HTR-8/SVneo (cell line): Measurements from ENCODE around the gene PPP1R12A.
"Not testable (repeated sequence)": the region's sequence is repeated elsewhere in the genome, so short reads cannot be mapped to it uniquely, and the experiment has no call there.

ENCODE experiments used
- DNase-seq: peaks from one replicate; pipeline ENCODE4 v3.0.0; 2011; ENCODE audit warnings: low spot score, mixed read lengths; ENCODE audit not compliant: insufficient read length
- FAIRE-seq: peaks from 2 replicates; lab custom pipeline; 2011; peaks lifted over from hg19 to GRCh38; lab: Jason Lieb, UNC

Gene PPP1R12A

DNA sequence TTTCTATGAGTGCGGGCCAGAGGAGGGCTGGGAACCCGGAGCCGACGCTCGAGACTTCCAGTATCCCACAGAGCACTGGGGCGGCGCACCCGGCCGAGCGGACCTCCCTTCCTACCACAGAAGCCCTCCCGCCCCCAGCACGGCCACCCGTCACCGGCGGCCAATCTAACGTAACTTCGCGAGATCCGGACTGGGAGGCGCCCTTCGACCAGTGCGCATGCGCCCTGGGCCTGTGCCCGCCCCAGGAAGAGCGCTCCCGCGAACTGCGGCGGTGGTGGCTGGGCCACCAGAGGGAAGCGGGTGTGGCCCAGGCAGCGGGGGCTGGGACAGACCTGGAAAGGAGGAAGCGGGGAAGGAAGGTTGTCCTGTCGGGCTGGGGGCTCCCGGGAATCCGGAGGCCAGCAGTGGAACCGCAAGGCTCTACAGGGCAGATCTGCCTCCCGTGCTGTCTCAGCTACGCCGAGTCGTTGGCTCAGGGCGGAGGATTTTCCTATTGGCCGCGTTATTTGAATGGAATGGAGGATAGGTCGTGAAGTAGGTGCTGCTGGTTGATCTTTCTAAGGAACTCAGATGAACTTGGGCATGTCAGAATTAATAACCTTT is at the start of gene PPP1R12A:
Gene PPP1R12A (minus strand): TSS at position 77 of the 603 bp plus-strand sequence. CDS start 166 bp downstream, outside the sequence.
- FAIRE-seq: peak; percentile 91

GRCh38 chr12:79983986-79984620 is 49.2 kb upstream of the PPP1R12A start:
- no peak for DNase-seq
- no peak for FAIRE-seq

More for the DNA sequence above, at the start of gene PPP1R12A:
- peak; percentile 90 for DNase-seq

GRCh38 chr12:79983492-79983891 is 48.6 kb upstream of the PPP1R12A start:
- FAIRE-seq (peak; percentile 69), DNase-seq (peak; percentile 80)

DNA sequence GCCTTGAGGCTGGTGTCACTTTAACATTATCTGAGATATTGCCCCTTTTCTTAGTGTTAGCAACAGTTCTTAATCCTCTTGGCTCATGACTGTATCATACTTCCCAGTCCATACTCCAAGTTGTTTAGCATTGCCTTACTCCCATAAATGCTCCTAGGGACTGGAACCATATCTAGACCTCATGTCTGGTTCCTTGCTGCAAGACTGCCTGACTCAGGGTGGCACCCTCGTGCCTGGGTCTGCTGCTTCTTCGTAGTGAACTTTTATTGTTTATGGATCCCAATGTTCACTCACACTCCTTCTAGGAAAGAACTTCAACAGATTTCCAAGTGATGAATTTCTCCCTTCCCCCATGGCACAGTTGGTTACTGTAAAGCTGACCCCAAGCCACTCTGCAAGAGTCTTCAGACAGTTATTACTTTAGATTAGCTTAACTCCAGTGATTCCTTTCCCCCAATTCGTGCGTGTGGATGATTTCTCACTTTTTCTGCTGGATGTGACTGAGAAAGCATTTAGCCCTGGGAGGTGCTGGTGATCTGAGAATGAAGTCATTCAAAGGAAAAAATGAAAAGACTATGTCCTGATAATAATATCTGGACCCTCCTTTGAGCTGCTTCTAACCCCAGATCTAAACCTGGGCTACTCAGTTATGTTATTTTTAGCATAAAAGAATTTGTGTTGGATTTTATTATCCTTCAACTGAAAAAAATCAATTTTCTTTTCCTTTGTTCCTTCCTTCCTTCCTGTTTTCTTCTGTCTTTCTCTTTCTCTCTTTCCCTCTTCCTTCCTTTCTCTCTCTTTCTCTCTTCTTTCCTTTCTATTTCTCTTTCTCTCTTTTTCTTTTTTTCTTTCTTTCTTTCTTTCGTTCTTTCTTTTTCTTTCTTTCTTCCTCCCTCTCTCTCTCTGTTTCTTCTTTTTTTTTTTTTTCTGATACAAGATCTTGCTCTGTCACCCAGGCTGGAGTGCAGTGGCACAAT is 47.5 kb upstream of the PPP1R12A start:
- DNase-seq: no peak
- FAIRE-seq: no peak

- FAIRE-seq (no peak), DNase-seq (no peak)
Measured at GRCh38 chr12:79978692-79979091, 43.8 kb upstream of the PPP1R12A start.

- FAIRE-seq, DNase-seq: not testable (repeated sequence)
Measured at GRCh38 chr12:79977856-79978460, 43.1 kb upstream of the PPP1R12A start.

GRCh38 chr12:79975143-79975542 is 40.2 kb upstream of the PPP1R12A start:
- DNase-seq: no peak
- FAIRE-seq: no peak

- no peak for DNase-seq
- no peak for FAIRE-seq
Measured at GRCh38 chr12:79973801-79974200, 38.9 kb upstream of the PPP1R12A start.

- FAIRE-seq (no peak), DNase-seq (no peak)
Measured at GRCh38 chr12:79964100-79964627, 29.3 kb upstream of the PPP1R12A start.

DNA sequence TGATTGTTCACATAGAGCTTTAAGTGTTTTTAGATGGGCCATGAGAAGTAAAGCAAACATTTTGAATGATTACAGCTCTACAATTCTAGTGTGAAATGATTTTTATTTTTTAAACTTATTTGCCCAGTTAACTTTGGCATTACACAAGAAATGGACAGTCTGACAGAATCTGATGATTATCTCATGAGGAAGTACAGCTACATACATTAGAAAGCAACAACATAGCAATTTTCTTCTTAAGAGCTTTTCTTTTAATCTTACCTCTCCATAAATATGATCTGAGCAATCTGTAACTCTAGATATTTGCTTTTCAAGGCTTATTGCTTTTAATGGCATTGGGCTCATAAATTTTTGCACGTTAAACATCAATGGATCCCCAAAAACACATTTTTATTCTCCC is 26.5 kb upstream of the PPP1R12A start:
- FAIRE-seq (no peak), DNase-seq (no peak)

GRCh38 chr12:79959484-79959883 is 24.6 kb upstream of the PPP1R12A start:
- FAIRE-seq: no peak
- no peak for DNase-seq

GRCh38 chr12:79956896-79957295 is 22.0 kb upstream of the PPP1R12A start:
- FAIRE-seq (no peak), DNase-seq (no peak)

DNA sequence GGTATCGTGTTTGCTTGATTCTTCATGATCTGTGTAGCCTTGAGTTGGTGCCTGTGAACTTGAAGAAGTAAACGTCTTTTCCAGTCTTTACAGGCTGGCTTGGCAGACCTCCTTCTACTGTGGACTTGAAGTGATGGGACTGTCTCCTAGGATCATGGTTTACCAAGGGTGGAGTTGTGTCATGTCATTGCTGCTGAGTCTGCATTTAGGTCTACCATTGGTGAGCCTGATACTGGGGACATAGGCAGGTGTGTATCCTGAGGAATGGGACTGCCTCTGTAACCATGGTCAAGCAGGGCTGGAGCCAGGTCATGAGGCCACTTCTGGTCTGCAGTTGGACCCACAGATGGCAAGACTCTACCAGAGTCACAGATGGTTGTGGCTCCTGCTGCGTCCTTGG is 20.7 kb upstream of the PPP1R12A start:
- FAIRE-seq (no peak), DNase-seq (no peak)

DNA sequence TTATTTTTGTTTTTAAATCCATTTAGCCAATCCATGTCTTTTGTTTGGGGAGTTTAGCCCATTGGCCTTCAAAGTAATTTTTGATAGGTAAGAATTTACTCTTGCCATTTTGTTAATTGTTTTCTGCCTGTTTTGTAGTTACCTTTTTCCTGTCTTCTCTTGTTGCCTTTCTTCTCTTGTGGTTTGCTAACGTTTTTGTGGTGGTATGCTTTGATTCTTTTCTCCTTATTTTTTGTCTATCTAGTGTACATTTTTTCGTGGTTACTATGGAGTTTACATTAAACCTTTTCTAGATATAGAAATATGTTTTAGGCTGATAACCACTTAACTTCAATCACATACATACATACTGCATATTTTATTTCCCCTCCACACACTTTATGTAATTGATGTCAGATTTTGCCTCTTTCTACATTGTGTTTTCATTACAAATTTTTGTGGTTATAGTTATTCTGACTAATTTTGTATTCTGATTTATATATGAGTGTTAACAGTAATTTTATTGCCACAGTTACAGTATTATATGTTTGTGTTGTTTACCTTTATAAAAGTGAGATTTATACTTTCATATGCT is 19.2 kb upstream of the PPP1R12A start:
- DNase-seq: no peak
- no peak for FAIRE-seq

GRCh38 chr12:79949098-79949497 is 14.2 kb upstream of the PPP1R12A start:
- FAIRE-seq (no peak), DNase-seq (no peak)

DNA sequence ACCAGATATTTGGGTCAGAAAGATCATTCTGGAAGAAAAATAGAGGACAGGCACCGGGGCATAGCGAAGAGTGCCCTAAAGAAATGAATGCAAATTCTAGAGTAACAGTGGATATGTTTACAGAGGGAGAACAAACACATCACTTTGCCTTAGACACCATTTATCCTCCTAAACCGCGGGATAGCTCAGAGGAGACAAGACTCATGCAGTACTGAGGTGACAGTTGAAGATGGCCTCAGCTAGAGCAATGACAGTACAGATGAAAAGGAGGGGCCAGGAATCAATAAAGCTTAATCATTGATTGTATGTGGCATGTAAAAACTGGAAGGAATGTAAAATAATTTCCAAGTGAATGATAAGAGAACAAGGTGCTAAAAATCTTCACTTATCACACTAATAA is 10.5 kb upstream of the PPP1R12A start:
- no peak for FAIRE-seq

GRCh38 chr12:79944565-79944964 is 9.7 kb upstream of the PPP1R12A start:
- DNase-seq: no peak
- no peak for FAIRE-seq

More for the DNA sequence above, 10.5 kb upstream of the PPP1R12A start:
- DNase-seq: no peak

GRCh38 chr12:79942846-79943245 is 7.9 kb upstream of the PPP1R12A start:
- DNase-seq, FAIRE-seq: not testable (repeated sequence)

- DNase-seq: no peak
- no peak for FAIRE-seq
Measured at GRCh38 chr12:79939728-79940310, 4.9 kb upstream of the PPP1R12A start.
